DMS114 treated with DMSO at 0.1 percent for 48 hours (cell line): ENCODE results near the gene NUTF2.
"Not testable (repeated sequence)": the region's sequence is repeated elsewhere in the genome, so short reads cannot be mapped to it uniquely, and the experiment has no call there.

Experiments
- DNase-seq: peaks from one replicate; lab custom pipeline; 2025; ENCODE audit not compliant: unreplicated experiment; lab: John Stamatoyannopoulos, UW

Gene NUTF2

DNA sequence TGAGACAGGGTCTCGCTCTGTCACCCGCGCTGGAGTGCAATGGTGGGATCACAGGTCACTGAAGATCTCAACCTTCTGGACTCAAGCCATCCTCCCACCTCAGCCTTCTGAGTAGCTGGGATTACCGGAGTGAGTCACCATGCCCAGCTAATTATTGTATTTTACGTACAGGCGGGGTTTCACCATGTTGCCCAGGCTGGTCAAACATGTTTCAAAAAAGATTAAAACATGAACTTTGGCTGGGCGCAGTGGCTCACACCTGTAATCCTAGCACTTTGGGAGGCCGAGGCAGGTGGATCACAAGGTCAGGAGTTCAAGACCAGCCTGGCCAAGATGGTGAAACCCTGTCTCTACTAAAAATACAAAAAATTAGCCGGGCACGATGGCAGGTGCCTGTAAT lies 9.5 kb upstream of the NUTF2 start:
- not testable (repeated sequence) for DNase-seq

DNA sequence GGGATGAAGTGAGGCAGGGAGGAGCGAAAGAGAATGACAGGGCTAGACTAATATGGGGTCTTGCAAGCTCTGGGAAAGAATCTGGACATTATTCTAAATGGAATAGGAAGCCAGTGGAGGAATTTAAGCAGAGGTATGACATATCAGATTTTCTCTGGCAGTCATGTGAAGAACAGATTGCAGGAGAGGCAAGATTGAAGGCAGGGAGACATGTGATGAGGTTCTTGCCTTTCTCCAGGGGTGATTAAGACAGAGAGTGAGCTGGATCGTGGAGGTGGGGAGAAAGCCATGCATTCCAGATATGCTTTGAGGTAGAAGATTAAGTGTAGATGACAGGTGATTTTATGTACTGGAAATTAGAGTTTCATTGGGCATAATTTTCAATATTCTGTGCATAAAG lies 8.9 kb upstream of the NUTF2 start:
- DNase-seq: no peak

DNA sequence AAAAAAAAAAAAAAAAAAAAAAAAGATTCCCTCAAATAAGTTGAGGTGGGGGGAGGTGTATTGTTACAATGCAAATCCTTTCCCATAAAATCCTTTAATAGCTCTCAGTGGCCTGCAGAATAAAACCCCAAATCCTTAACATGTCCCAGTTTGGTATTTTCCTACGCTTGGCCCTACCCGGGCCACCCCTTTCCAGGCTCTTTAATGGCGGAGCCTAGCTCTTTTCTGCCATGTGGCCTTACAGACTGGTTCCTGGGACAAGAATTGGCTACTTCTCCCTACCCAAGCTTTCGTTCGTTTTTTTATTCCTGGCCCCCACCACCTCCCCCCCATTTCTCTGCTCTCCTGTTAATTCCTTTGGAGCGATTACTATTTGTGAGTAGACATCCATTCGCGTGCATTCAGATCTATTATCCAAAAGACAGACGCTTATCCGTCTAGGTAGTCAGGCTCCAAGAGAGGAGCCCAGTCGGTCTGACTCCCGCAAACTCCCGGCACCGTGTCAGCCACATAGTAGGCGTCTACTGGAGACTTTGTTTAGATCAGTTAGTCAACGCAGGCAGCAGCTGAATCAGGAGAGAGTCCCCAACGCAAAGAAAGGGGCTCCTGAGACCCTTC lies 5.4 kb upstream of the NUTF2 start:
- no peak for DNase-seq

DNA sequence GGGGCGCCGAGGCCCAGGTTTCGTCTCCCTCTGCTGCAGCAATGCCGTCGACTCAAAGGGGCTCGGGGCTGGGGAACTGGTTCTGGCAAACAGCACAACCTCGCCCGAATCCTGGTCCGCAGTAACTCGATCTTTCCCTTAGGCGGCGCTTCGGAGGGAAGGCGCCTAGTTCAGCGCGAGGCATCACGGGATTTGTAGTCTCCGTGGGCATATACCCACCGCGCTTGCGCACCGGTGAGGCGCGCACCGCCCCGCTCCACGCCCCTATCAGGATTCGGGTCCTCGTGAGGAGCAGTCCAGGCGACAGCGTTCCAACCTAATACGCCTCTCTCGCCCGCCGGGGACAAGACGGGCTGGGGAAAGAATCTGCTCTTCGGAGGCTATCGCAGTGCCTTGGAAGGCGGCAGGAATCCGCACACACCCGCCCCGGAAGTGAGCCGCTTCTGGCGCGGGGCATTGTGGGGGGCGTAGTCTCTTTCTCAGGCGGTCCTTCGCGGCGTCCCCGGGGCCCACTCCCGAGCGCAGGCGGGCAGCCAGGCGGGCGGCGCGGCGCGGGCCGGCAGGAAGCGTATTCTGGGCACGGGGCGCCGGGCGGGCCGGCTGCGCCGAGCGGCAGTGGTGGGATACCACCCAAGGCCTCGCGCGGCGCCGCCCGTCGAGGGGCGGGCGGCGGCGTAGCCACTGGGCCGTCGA lies 4.8 kb upstream of the NUTF2 start, which contains the start of gene THAP11:
THAP11 (plus strand) TSS at position 505 of the 693 bp plus-strand sequence. CDS start 235 bp downstream, outside the sequence.
- peak; percentile 97 for DNase-seq

DNA sequence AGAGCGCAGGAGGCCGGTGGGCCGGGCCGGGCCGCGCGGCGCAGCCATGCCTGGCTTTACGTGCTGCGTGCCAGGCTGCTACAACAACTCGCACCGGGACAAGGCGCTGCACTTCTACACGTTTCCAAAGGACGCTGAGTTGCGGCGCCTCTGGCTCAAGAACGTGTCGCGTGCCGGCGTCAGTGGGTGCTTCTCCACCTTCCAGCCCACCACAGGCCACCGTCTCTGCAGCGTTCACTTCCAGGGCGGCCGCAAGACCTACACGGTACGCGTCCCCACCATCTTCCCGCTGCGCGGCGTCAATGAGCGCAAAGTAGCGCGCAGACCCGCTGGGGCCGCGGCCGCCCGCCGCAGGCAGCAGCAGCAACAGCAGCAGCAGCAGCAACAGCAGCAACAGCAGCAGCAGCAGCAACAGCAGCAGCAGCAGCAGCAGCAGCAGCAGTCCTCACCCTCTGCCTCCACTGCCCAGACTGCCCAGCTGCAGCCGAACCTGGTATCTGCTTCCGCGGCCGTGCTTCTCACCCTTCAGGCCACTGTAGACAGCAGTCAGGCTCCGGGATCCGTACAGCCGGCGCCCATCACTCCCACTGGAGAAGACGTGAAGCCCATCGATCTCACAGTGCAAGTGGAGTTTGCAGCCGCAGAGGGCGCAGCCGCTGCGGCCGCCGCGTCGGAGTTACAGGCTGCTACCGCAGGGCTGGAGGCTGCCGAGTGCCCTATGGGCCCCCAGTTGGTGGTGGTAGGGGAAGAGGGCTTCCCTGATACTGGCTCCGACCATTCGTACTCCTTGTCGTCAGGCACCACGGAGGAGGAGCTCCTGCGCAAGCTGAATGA lies 4.0 kb upstream of the NUTF2 start:
- peak; percentile 51 for DNase-seq

DNA sequence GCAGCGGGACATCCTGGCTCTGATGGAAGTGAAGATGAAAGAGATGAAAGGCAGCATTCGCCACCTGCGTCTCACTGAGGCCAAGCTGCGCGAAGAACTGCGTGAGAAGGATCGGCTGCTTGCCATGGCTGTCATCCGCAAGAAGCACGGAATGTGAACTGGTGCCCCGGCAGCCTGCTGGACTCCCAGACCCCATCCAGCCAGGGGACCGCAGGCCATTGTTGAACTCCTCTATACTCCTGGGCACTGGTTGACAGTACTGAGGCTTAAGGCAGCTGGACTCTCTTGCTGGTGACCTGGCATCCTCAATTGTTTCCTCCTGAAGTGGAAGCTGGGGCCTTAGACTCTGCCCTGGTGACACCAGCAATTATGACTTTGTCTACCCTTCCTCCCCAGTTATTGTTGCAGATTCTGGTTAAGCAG lies 3.4 kb upstream of the NUTF2 start:
- DNase-seq: no peak

DNA sequence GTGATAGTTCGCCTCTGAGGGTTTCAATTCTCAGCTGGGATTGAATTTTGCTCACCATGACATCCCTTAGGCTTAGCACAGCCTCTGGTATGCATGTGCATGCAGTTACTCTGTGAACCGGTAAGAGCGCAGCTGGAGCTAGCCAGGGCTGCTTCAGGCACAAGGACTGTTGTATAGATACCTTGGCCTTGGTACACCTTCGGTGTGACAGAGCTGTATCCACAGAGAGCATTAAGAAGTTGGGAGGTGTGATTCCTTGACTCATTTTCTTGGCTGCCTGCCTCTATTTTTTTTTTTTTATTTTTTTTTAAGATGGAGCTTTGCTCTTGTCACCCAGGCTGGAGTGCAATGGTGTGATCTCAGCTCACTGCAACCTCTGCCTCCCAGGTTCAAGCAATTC lies 2.2 kb upstream of the NUTF2 start:
- peak; percentile 22 for DNase-seq

DNA sequence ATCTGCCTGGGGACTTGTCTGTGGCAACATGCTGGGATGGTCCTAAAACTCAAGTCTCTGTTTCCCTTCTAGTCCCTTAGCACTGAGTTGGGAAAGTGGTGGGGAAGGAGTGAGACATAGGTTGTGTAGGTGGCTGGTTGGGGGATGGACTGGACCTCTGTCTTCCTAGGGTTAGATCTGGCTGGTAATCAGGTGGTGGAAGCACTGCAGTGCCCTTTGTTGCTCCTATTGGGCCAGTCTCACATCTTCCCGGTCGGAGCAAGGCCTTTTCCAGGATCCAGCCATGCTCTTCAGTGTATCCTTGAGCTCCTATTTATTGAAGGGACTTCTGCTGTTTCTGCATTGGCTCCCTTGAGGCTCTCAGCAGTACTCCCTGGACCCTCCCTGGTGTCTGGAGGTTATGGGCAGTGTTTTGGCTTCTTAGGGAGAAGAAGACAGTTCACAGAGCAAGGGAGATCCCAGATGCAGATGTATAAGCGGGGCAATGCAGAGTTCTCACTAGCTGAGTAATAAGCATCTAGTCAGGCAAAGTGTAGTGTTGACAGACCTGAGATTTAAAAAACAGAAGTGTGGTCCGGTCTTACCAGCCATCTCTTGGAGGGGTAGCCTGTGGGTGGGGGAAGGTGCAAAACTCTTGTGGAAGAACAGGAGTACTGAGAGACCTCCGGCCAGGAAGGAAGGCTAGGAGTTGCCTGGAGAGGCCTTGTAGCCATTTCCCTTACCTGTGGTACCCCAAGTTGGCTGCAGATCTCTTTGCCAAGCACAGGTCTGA lies 1.3 kb upstream of the NUTF2 start:
- DNase-seq: peak; percentile 19

DNA sequence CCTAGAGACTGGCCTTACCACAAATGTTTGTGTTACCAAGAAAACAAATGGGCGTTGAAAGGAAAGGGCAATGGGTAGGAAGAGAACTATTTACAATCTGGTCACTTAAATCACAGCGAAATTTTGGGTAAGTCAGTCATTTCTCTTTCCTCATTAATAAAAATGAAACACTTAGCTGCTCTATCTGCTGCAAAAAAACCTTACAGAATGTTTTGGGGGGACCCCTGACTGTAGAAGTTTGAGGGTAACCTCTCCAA lies 742 bp upstream of the NUTF2 start:
- no peak for DNase-seq

DNA sequence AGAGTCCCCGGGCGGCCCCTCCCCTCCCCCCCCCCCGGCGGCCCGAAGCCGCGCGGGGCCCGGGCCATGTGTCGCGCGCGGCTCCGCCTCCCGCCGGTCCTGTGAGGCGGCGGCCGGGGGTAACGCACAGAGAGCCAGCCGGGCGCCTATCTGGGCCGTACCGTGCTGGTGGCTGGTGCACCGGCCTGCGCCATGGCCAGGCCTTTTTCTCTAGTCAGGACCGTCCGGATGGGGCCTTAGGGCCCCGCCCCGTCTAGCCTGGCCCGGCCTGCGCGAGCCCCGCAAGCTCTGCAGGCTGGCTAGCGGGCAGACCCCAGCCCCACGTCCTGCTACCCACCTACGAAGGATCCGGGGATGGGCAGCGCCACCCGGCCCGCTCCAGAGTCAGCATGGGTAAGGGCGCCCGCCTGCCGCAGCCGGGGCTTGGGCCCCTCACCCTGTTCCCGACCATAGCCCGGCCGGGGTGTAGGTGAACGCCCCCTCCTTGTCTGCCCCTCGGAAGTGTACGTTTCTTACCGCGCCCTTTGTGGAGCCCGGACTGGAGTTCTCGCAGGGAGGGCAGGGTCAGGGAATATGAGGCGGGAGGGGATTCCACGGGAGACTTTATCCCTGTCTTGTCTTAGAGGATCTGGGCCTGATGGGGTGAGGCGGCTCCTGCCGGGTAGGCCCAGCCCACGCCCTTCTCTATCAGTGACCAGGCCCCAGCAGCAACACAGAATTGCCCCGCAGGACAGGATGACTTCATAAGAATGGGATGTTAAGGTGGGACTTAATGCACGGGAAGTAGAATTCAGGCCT lies 530 bp downstream of the NUTF2 start, which contains the start of gene CENPT:
CENPT (minus strand) TSS at position 630 of the 798 bp plus-strand sequence. CDS start 13,834 bp downstream, outside the sequence.
- no peak for DNase-seq

DNA sequence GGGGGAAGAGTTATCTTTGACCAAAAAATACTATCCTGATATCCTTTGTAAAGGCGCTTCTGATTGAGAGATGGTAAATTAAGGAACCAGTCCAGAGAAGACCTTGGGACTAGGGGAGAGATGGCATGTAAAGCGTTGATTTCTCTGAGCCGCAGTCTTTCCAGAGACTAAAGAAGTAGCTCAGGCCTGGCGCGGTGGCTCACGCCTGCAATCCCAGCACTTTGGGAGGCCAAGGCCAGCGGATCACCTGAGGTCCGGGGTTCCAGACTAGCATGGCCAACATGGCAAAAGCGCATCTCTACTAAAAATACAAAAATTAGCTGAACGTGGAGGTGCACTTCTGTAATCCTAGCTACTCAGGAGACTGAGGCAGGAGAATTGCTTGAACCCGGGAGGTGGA lies 1.4 kb downstream of the NUTF2 start:
- DNase-seq: no peak

DNA sequence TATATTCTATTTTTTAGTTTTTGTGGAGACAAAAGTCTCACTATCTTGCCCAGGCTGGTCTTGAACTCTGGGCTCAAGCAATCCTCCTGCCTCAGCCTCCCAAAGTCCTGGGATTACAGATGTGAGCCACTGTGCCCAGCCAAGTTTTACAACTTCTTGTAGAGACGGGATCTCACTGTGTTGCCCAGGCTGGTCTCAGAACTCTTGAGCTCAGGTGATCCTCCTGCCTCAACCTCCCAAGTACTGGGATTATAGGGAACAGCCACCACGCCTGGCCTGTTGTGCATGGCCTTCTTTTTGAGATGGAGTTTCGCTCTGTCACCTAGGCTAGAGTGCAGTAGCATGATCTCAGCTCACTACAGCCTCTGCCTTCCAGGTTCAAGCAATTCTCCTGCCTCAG lies 6.9 kb downstream of the NUTF2 start:
- no peak for DNase-seq

DNA sequence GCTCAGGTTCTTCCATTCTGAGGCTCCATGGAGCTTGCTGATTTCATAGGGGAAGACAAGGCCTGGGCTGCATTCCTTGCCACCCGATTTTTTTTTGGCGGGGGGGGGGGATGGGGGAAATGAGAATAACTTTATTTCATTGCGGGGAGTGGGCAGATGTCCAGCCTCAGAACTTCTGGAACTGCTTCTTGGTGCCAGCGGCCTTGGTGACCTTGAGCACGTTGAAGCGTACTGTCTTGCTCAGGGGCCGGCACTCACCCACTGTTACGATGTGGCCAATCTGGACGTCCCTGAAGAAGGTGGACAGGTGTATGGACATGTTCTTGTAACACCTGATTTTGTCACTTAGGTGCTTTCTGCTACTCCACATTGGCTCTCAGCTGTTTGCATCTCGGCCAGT lies 9.1 kb downstream of the NUTF2 start:
- DNase-seq: no peak

DNA sequence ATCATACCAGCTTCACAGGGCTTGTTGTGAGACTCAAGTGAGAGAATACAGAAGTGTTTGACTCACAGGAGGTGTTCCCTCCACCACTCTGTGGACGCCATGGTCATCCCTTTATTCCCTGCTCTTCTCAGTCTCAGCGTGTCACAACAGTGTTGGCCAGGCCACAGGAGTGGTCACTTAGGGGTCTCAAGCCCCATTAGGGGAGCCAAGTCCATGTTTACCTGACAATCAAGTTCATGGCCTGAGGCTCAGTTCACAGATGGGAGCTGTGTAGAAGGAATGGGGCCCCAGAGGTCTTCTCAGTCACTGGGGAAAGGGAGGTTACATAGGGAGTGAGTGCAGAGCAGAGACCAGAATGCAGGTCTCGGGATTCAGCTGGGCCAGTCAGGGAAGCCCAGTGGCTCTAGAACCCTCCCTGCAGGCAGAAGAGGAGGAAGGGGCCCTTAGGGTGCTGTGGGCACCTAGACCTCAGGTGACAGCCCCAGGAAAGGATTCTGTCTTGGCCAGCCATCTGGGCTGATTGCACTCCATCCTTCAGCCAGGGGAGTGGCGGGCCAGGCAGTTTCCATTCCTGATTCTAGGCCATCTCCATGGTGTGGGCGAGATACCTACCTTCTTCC lies 10.3 kb downstream of the NUTF2 start:
- no peak for DNase-seq

DNA sequence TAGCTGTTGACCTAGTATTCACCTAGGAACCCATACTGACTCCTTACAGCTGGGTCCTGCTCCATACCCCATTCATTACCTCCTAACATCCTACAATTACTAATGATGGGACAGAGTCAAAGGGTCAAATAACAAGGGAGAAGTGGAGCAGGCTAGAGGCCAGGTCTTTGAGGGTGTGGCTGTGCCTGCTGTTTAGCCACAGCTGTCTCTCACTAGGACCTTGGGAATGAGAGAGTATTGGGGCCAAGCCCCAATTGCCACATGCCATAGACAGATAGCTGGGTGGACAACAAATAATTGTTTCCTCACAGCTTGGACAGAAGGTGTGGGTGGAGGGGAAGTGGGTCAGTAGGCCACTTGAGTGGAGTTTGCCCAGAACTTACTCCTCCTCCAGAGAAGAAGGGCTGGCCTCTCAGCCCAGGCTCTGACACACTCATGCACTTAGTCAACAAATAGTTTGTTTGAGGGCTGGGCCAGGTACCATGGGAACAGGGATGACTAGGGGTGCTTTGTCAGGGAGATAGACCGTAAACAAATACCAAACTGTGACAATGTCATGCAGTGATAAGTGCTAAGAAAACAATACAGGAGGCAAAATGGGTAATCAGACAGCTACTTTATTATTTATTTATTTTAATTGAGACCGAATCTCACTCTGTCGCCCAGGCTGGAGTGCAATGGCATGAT lies 11.0 kb downstream of the NUTF2 start:
- DNase-seq: no peak

DNA sequence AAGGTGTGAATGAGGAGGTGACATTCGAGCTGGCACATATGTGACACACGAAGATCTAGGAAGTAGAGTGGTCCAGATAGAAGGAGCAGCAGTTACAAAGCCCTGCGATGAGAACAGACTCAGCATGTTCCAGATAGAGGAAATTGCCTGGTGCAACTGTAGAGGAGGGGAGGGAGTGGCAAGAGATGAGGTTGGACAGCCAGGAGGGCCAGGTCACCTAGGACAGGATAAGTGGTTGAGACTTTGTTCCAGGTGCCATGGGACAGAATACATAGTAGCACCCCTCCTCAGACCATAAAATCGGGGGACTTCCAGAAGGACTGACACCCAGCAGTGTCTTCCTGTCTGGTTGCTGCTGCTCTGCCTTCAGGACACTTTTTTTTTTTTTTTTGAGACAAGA lies 11.8 kb downstream of the NUTF2 start:
- no peak for DNase-seq

DNA sequence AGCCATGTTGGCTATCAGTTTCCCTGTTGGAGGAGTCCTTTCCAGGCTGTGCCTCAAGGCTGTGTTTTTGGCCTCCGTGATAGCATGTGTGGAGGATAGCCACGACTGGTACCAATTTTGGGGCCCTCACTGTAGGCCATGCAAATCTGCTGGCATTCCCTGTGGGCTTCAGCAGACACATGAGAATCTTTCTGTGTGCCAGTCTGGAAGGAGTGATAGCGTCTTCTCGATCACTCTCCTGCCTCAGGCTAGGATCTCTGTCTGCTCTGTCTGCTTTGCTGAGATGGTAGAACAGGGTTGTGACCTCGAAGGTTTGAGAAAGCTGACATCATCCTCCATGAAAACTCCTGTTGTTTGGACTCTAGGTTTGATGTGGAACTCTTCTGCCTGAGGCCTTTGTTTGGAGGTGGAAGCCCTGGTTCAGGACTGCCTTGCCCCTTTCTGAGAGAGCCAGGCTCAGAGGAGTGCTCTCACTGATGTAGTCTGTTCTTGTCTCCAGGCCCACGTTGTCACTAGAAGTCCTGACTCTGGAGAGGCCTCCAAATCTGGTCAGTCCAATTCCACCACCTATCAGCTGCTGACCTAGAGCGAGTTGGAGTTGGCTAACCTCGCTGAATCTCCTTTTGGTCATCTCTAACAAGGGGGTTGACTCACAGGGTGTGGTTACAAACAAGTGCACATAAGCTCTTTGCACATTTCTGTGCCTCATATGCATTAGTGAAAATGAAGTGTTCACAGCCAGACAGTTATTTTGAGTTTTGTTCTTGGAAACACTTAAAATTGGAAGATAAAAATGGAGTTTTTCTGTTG lies 14.1 kb downstream of the NUTF2 start:
- no peak for DNase-seq

DNA sequence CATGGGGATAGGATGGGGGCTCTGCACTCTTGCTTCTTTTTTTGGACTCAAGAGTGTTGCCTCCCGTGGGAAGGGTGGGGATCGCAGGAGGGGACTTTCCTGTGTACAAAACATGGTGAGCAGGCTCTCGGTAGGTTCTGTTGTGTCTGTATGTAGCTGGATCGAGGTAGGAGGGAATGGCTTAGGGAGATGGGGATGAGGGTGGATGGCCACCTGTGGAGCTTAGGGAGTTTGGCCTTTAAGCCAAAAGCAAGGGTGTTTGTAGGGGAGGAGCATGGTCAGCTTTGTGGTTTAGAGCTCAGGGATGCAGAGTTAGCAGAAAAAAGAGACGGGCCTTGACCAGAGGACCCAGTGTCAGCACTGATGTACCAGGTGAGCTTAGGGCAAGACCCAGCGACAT lies 15.1 kb downstream of the NUTF2 start:
- no peak for DNase-seq
